ELF-1 (cell line): Measurements from ENCODE around the gene MADD.
"Not testable (repeated sequence)": the region's sequence is repeated elsewhere in the genome, so short reads cannot be mapped to it uniquely, and the experiment has no call there.

ENCODE experiments used
- DNase-seq: peaks from one replicate; pipeline ENCODE4 v3.0.0-alpha.2; 2016; ENCODE audit warnings: low read depth, low spot score

The MADD gene

GRCh38 chr11:47318166-47318565 is 48.2 kb downstream of the MADD start:
- DNase-seq = no peak

GRCh38 chr11:47324520-47324919 is 54.6 kb downstream of the MADD start:
- no peak for DNase-seq

GRCh38 chr11:47325271-47326041 is 55.5 kb downstream of the MADD start:
- DNase-seq = no peak

GRCh38 chr11:47326198-47326597 is 56.3 kb downstream of the MADD start:
- no peak for DNase-seq

- DNase-seq = no peak
Measured at GRCh38 chr11:47327025-47327424, 57.1 kb downstream of the MADD start.

GRCh38 chr11:47327949-47328348 is 58.0 kb downstream of the MADD start:
- DNase-seq = no peak

- DNase-seq = no peak
Measured at GRCh38 chr11:47328449-47329390, 58.8 kb downstream of the MADD start.

- no peak for DNase-seq
Measured at GRCh38 chr11:47329431-47329986, 59.6 kb downstream of the MADD start.

GRCh38 chr11:47329987-47330931 is 60.3 kb downstream of the MADD start:
- no peak for DNase-seq

GRCh38 chr11:47331454-47332302 is 61.7 kb downstream of the MADD start:
- DNase-seq = no peak

- no peak for DNase-seq
Measured at GRCh38 chr11:47332303-47332711, 62.4 kb downstream of the MADD start.

GRCh38 chr11:47332791-47333525 is 63.0 kb downstream of the MADD start:
- DNase-seq = no peak

- DNase-seq = no peak
Measured at GRCh38 chr11:47333526-47333845, 63.6 kb downstream of the MADD start.

- DNase-seq = no peak
Measured at GRCh38 chr11:47333886-47334443, 64.0 kb downstream of the MADD start.

GRCh38 chr11:47334699-47335411 is 64.9 kb downstream of the MADD start:
- DNase-seq = not testable (repeated sequence)

- no peak for DNase-seq
Measured at GRCh38 chr11:47335733-47336132, 65.8 kb downstream of the MADD start.

GRCh38 chr11:47336595-47336994 is 66.7 kb downstream of the MADD start:
- no peak for DNase-seq

GRCh38 chr11:47337229-47337924 is 67.4 kb downstream of the MADD start:
- no peak for DNase-seq
